Pancreas (tissue), 10 donors: ENCODE data around the gene MAST1. TPM values are rescaled to one million over a fixed set of nuclear protein-coding genes. Genes with fewer than 3 reads are reported as not detected.
"Not testable (repeated sequence)": the region's sequence is repeated elsewhere in the genome, so short reads cannot be mapped to it uniquely, and the experiment has no call there.

Source experiments
- ATAC-seq, 4 donors: fragments of 200-7000 bp; cut with Tn5 transposase; one replicate each; pipeline versions ENCODE4 v1.8.0 to v1.9.1; 2020; ENCODE audit warnings: mild to moderate bottlenecking in 4 of 4, moderate library complexity in 4 of 4
- DNase-seq, 6 donors: peaks; one replicate each; pipeline ENCODE4 v3.0.0-alpha.2; 2020
- FAIRE-seq: peaks from 2 replicates; lab custom pipeline; 2012; peaks lifted over from hg19 to GRCh38; lab: Jason Lieb, UNC
- H3K27ac ChIP-seq, 4 donors: fragments of 200-600 bp; sonication (generic); 1 replicate in 3 of 4; 2 replicates in 1 of 4; pipeline versions ENCODE4 v1.5.0 to v1.8.0; 2020
- H3K27me3 ChIP-seq, 4 donors: fragments of 200-600 bp; one replicate each; pipeline ENCODE4 v1.8.0; 2021
- H3K36me3 ChIP-seq, 3 donors: fragments of 200-600 bp; sonication (generic) in 1 of 3; one replicate each; pipeline versions ENCODE4 v1.5.0 to v1.8.0; 2020 to 2021
- H3K4me1 ChIP-seq, 3 donors: fragments of 200-600 bp; one replicate each; pipeline ENCODE4 v1.8.0; 2021
- H3K4me3 ChIP-seq, 4 donors: fragments of 200-600 bp; sonication (generic) in 2 of 4; one replicate each; pipeline versions ENCODE4 v1.5.0 to v1.8.0; 2020 to 2021
- H3K9me3 ChIP-seq, 4 donors: fragments of 200-600 bp; one replicate each; pipeline ENCODE4 v1.8.0; 2021
- CTCF ChIP-seq, 4 donors: fragments of 200-600 bp; sonication (generic) in 3 of 4; IDR thresholded peaks; one replicate each; pipeline versions ENCODE4 v1.5.0 to v1.8.0; 2021; ENCODE audit warnings: antibody characterized with exemption in 4 of 4
- WGBS, 2 donors: extraction: QIAGEN DNeasy Blood & Tissue Kit; methylation state at CpG; one replicate each; pipeline ENCODE4 v1.1.7; 2013; 5-methylcytosine and 5-hydroxymethylcytosine counted together
- intact Hi-C, 3 donors: fragments of 100-400 bp; cut with DNase I; formaldehyde crosslinking; loops; one replicate each; pipeline versions ENCODE4 v1.11.1 to v1.14.2; 2022
- polyA plus RNA-seq, 2 donors: library from polyadenylated mRNA; stranded (reverse); fragments of 200-250 nt; gene quantifications; one replicate each; pipeline ENCODE4 v1.2.3, GENCODE V29; 2013
- total RNA-seq, 6 donors: library from RNA; stranded (reverse); fragmentation: NEBNext Ultra II Directional in 4 of 6; extraction: Animal tissue kit (Norgen Biotek cat#: 25700) in 4 of 6; gene quantifications; one replicate each; pipeline versions ENCODE4 v1.2.1 to v1.2.4, GENCODE V29; 2021 to 2023
- donor health status: healthy with polysubstance abuse.
- donor health status: DM: no; HTN: no; CAD: no; lungs with moderate emphysema.
- donor health status: DM: no; HTN: no; CAD: no.
- donor health status: control.
- donor health status: control.
- donor health status: Bipolar disorder and iron deficiency.
- donor health status: DM: yes; HTN: yes; CAD: no.
- donor health status: DM: no; HTN: no; CAD: no.
- donor health status: DM: no; HTN: no; CAD: no.
- donor health status: DM: yes; HTN: yes; CAD: no.

The MAST1 gene
- total and polyA plus RNA-seq, 8 donors, result 0.23 to 7.3 (median 0.91) TPM

- 72 to 89% methylated on average over 5 of the region's 5 CpGs for WGBS, 2 donors
Observed at GRCh38 chr19:12886651-12886968, 48.3 kb downstream of the MAST1 start.

GRCh38 chr19:12886969-12887747 is 48.8 kb downstream of the MAST1 start, which contains the start of gene KLF1:
Gene KLF1, minus strand, starts transcription at chr19:12887201. Its CDS starts 61 bp downstream, at chr19:12887140.
- Histone ChIP-seq H3K27me3 (no peaks in the 10 kb centered on the region), H3K4me3 (peak within 1 kb of the TSS in 2 of 4 donors; percentile 37 to 51), H3K9me3 (no peaks in the 10 kb centered on the region), H3K27ac (no peak within 1 kb of the TSS), H3K36me3 (no peaks in the 10 kb centered on the region), H3K4me1 (peaks cover 0 to 6% (median 0%) of the 10 kb centered on the region in 3 donors)
- WGBS, 2 donors, result 70 to 75% methylated on average over 17 of the region's 17 CpGs
- no peak for ATAC-seq
- TF ChIP-seq CTCF (IDR thresholded peaks at IDR 0.05), result no peak
- intact Hi-C loops, result no loop called here
- peak in 1 of 6 donors; percentile 48 for DNase-seq
- FAIRE-seq, result no peak

More at GRCh38 chr19:12886651-12886968, 48.3 kb downstream of the MAST1 start:
- FAIRE-seq, result no peak
- H3K4me3 ChIP-seq, result no peak overlapping the region
- DNase-seq, result no peak
- no peak overlapping the region for H3K27ac ChIP-seq
- H3K9me3 ChIP-seq, result no peaks in the 10 kb centered on the region
- no peaks in the 10 kb centered on the region for H3K36me3 ChIP-seq
- no peaks in the 10 kb centered on the region for H3K27me3 ChIP-seq
- intact Hi-C loops, result no loop called here
- peaks cover 0 to under 1% (median 0%) of the 10 kb centered on the region in 3 donors for H3K4me1 ChIP-seq
- no peak for ATAC-seq
- TF ChIP-seq CTCF (IDR thresholded peaks at IDR 0.05), result no peak

- Histone ChIP-seq H3K36me3 (no peaks in the 10 kb centered on the region), H3K4me1 (peaks cover 0 to 7% (median 0%) of the 10 kb centered on the region in 3 donors), H3K4me3 (no peak overlapping the region), H3K9me3 (no peaks in the 10 kb centered on the region), H3K27me3 (no peaks in the 10 kb centered on the region), H3K27ac (no peak overlapping the region)
- intact Hi-C loops, result no loop called here
- no peak for ATAC-seq
- no peak for TF ChIP-seq CTCF (IDR thresholded peaks at IDR 0.05)
- no peak for FAIRE-seq
- no peak for DNase-seq
- WGBS, 2 donors, result 66 to 79% methylated on average over 5 of the region's 5 CpGs
Observed at GRCh38 chr19:12888006-12888603, 49.8 kb downstream of the MAST1 start.

- peak overlapping the region in 2 of 4 donors; percentile 51 to 52 for H3K27ac ChIP-seq
- 22 to 28% methylated on average over 10 of the region's 10 CpGs for WGBS, 2 donors
- H3K4me3 ChIP-seq, H3K27me3 ChIP-seq, H3K9me3 ChIP-seq, ATAC-seq, intact Hi-C loops, H3K36me3 ChIP-seq, H3K4me1 ChIP-seq, FAIRE-seq, DNase-seq: not testable (repeated sequence)
Observed at GRCh38 chr19:12890299-12890786, 52.0 kb downstream of the MAST1 start.

- intact Hi-C loops, result no loop called here
Observed at GRCh38 chr19:12890787-12891552, 52.7 kb downstream of the MAST1 start, which contains the start of gene GCDH. Gene GCDH, plus strand, starts transcription at chr19:12891160. Its CDS starts 145 bp downstream, at chr19:12891305.

More at GRCh38 chr19:12890787-12891552, 52.7 kb downstream of the MAST1 start, which contains the start of gene GCDH:
- DNase-seq (peak; percentile 91 to 99 (median 98)), FAIRE-seq (peak; percentile 98), ATAC-seq (peak; percentile 96 to 99 (median 96))
- Histone ChIP-seq H3K9me3 (no peaks in the 10 kb centered on the region), H3K27me3 (no peaks in the 10 kb centered on the region), H3K36me3 (no peaks in the 10 kb centered on the region), H3K4me1 (peaks cover 0 to 7% (median 0%) of the 10 kb centered on the region in 3 donors), H3K27ac (peak within 1 kb of the TSS; percentile 51 to 85 (median 62)), H3K4me3 (peak within 1 kb of the TSS; percentile 43 to 99 (median 87))
- 0% methylated on average over 43 to 49 of the region's 49 CpGs for WGBS, 2 donors
- no peak for TF ChIP-seq CTCF (IDR thresholded peaks at IDR 0.05)
